HG03442 (cell line): ENCODE data around the gene CNDP2.
"Not testable (repeated sequence)": the region's sequence is repeated elsewhere in the genome, so short reads cannot be mapped to it uniquely, and the experiment has no call there.

ENCODE experiments used
- ATAC-seq: cut with Tn5 transposase; IDR thresholded peaks from one replicate; pipeline ENCODE4 v1.9.1; 2021; ENCODE audit warnings: mild to moderate bottlenecking, moderate library complexity; ENCODE audit not compliant: unreplicated experiment

The CNDP2 gene

DNA sequence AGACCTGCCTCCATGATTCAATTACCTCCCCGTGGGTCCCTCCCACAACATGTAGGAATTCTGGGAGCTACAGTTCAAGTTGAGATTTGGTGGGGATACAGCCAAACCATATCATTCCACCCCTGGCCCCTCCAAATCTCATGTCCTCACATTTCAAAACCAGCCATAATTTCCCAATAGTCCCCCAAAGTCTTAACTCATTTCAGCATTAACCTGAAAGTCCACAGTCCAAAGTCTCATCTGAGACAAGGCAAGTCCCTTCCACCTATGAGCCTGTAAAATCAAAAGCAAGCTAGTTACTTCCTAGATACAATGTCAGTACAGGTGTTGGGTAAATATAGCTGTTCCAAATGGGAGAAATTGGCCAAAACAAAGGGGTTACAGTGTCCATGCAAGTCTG lies 69.0 kb downstream of the CNDP2 start:
- ATAC-seq: not testable (repeated sequence)

DNA sequence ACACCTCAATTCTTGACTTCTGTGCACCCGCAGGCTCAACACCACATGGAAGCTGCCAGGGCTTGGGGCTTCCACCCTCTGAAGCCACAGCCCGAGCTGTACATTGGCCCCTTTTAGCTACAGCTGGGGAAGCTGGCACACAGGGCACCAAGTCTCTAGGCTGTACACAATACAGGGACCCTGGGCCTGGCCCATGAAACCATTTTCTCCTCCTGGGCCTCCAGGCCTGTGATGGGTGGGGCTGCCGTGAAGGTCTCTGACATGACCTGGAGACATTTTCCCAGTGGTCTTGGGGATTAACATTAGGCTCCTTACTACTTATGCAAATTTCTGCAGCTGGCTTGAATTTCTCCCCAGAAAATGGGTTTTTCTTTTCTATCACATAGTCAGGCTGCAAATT lies 69.8 kb downstream of the CNDP2 start:
- ATAC-seq: not testable (repeated sequence)

DNA sequence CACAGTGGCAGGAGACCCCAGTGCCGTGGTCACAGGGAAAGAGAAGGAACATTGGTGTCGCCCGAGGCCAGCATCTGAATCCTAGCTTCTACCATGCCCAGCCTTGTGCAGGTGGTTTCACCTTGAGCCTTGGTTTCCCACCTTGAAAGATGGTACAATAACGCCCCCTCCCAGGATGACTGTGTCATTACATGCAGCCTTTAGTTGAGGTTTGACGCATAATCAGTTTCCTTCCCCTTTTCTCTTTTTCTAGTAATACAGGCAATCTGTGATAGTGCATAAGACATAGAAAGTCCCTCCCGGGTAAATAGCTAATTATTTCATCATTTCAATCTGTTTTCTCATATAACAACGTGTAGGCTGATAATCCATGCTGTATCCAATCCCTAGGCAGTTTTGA lies 71.7 kb downstream of the CNDP2 start:
- ATAC-seq: no peak

DNA sequence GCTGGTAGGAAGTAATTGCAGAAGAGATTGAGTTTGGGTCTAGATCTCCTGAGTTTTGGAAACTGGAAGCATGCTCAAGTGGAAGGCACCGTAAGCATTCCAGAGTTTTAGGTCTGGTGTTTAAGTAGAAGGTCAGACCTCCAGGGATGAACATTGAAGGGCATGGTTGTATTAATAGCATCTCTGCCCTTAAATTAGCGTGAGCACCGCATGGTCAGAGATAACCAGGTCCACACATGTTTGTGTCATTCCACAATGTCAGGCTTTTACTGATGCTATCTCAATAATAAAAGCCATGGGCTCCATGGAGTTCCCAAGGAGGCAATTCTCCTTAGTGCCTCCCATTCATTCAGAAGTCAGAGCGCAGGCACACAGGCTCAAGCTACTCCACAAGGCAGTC lies 73.2 kb downstream of the CNDP2 start:
- no peak for ATAC-seq

DNA sequence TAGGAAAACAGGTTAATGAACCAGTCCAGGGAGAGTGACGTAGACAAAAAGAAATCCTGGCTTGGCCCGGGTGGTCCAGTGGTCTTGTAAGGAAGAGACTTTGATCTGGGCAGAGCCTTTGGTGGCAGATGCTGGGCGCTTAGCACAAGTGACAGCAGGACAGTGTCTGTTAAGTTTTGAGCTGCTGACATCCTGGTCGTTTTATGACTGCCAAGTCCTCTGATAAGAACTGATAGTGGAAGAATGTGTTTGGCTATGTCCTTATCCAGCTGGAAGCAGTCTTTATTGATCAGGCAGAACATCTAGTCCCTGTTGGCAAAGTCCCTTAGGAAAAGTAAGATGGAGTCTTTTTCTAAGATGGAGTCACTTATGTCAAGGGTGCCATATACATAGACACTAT lies 74.1 kb downstream of the CNDP2 start:
- ATAC-seq: no peak

DNA sequence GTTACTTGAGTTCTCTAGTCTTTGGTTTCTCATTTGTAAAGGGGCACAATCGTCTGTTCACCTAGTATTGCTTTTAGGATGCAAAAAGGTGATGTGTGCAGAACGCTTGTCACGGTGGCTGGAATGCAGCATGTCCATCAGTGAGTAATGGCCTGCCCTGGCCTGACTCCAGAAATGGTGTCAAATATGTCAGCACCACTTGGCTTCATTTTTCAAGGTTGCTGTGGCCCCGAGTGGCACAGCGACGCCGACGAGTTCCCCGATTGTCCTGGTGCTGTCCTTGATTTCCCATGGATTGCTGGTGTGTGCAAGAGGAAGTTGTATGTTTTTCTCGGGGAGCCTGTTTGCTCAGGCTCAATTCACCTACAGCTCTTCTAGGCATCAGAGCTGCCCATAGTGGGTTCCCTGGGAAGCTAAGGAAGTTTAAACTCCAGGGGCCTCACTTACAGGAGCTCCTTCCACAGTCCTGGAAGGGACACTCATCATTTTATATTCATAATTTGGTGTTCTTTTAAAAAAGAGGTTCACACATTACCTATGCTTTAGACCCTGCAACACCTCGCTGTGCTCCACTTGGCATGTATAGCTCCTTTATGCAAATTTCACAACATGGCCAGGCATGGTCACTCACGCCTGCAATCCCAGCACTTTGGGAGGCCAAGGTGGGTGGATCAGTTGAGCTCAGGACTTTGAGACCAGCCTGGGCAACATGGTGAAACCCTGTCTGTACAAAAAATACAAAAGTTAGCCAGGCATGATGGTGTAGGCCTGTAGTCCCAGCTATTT lies 75.9 kb downstream of the CNDP2 start:
- no peak for ATAC-seq

DNA sequence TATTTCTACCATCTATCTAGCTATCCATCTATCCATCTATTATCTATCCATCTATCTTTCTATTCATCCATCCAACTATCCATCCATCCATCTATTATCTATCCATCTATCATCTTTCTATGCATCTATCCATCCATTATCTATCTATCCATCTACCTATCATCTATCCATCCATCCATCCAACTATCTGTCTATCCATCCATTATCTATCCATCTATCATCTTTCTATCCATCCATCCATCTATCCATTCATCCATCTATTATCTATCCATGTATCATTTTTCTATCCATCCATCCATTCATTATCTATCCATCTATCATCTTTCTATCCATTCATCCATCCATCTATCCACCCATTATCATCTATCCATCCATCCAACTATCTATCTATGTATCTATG lies 76.9 kb downstream of the CNDP2 start:
- no peak for ATAC-seq
